ENCODE results near the gene SLC46A1. TPM values are rescaled to one million over a fixed set of nuclear protein-coding genes. Genes with fewer than 3 reads are reported as not detected.
"Not testable (repeated sequence)": the region's sequence is repeated elsewhere in the genome, so short reads cannot be mapped to it uniquely, and the experiment has no call there.

The SLC46A1 gene
- 1 to 10 TPM; 1.8 to 3.6 TPM for total RNA-seq

- DNase-seq (ENCODE audit: low spot score in 2 of 2) (peak; percentile 59 to 68), ATAC-seq (peak; percentile 81 to 88)
- Mint-ChIP-seq H3K27ac (peak within 1 kb of the TSS; percentile 66 to 68), H3K9me3 (no peaks in the 10 kb centered on the region), H3K36me3 (no peaks in the 10 kb centered on the region)
These were observed at the start of gene SLC46A1 for GRCh38 chr17:28405632-28406472. Gene SLC46A1 (minus strand): TSS chr17:28406212. CDS start chr17:28406114, 98 bp downstream.

- DNase-seq (ENCODE audit: low spot score in 2 of 2) (no peak), ATAC-seq (no peak)
- Mint-ChIP-seq H3K27ac (no peak overlapping the region), H3K9me3 (no peaks in the 10 kb centered on the region), H3K36me3 (no peaks in the 10 kb centered on the region)
These were observed 43.8 kb upstream of the SLC46A1 start for GRCh38 chr17:28449859-28450258.

- Mint-ChIP-seq H3K36me3 (no peaks in the 10 kb centered on the region), H3K9me3 (no peaks in the 10 kb centered on the region), H3K27ac (no peak overlapping the region)
- DNase-seq (ENCODE audit: low spot score in 2 of 2) (no peak), ATAC-seq (no peak)
These were observed 41.4 kb upstream of the SLC46A1 start for GRCh38 chr17:28447396-28447760.

GRCh38 chr17:28446716-28447395 lies 40.8 kb upstream of the SLC46A1 start:
- H3K9me3 Mint-ChIP-seq, result no peaks in the 10 kb centered on the region
- H3K36me3 Mint-ChIP-seq, result no peaks in the 10 kb centered on the region
- no peak for DNase-seq (ENCODE audit: low spot score in 2 of 2)
- H3K27ac Mint-ChIP-seq, result no peak overlapping the region
- ATAC-seq, result no peak

GRCh38 chr17:28443901-28444638 lies 38.1 kb upstream of the SLC46A1 start:
- no peaks in the 10 kb centered on the region for H3K36me3 Mint-ChIP-seq
- H3K27ac Mint-ChIP-seq, result no peak overlapping the region
- DNase-seq (ENCODE audit: low spot score in 2 of 2), result no peak
- H3K9me3 Mint-ChIP-seq, result no peaks in the 10 kb centered on the region
- ATAC-seq, result no peak

GRCh38 chr17:28434326-28434725 lies 28.3 kb upstream of the SLC46A1 start:
- not testable (repeated sequence) for ATAC-seq; H3K36me3 Mint-ChIP-seq; H3K9me3 Mint-ChIP-seq; DNase-seq (ENCODE audit: low spot score in 2 of 2); H3K27ac Mint-ChIP-seq

- DNase-seq (ENCODE audit: low spot score in 2 of 2), result no peak
- no peaks in the 10 kb centered on the region for H3K36me3 Mint-ChIP-seq
- H3K27ac Mint-ChIP-seq, result no peak overlapping the region
- H3K9me3 Mint-ChIP-seq, result no peaks in the 10 kb centered on the region
- no peak for ATAC-seq
These were observed 27.7 kb upstream of the SLC46A1 start for GRCh38 chr17:28433721-28434120.

GRCh38 chr17:28427982-28428381 lies 22.0 kb upstream of the SLC46A1 start:
- not testable (repeated sequence) for H3K9me3 Mint-ChIP-seq; H3K27ac Mint-ChIP-seq; H3K36me3 Mint-ChIP-seq; DNase-seq (ENCODE audit: low spot score in 2 of 2); ATAC-seq

GRCh38 chr17:28427371-28427770 lies 21.4 kb upstream of the SLC46A1 start:
- DNase-seq (ENCODE audit: low spot score in 2 of 2) (no peak), ATAC-seq (no peak)
- Mint-ChIP-seq H3K36me3 (no peaks in the 10 kb centered on the region), H3K9me3 (no peaks in the 10 kb centered on the region), H3K27ac (no peak overlapping the region)

GRCh38 chr17:28426081-28426519 lies 20.1 kb upstream of the SLC46A1 start:
- ATAC-seq, result no peak

GRCh38 chr17:28425206-28425605 lies 19.2 kb upstream of the SLC46A1 start:
- Mint-ChIP-seq H3K36me3 (no peaks in the 10 kb centered on the region), H3K27ac (no peak overlapping the region), H3K9me3 (no peaks in the 10 kb centered on the region)
- DNase-seq (ENCODE audit: low spot score in 2 of 2) (no peak), ATAC-seq (no peak)

More at GRCh38 chr17:28426081-28426519, 20.1 kb upstream of the SLC46A1 start:
- Mint-ChIP-seq H3K27ac (no peak overlapping the region), H3K9me3 (no peaks in the 10 kb centered on the region), H3K36me3 (no peaks in the 10 kb centered on the region)
- DNase-seq (ENCODE audit: low spot score in 2 of 2), result no peak

GRCh38 chr17:28421787-28422305 lies 15.8 kb upstream of the SLC46A1 start:
- DNase-seq (ENCODE audit: low spot score in 2 of 2) (no peak), ATAC-seq (no peak)
- Mint-ChIP-seq H3K27ac (no peak overlapping the region), H3K36me3 (no peaks in the 10 kb centered on the region), H3K9me3 (no peaks in the 10 kb centered on the region)

- Mint-ChIP-seq H3K27ac (peak overlapping the region in 1 of 2 donors; percentile 21), H3K9me3 (no peaks in the 10 kb centered on the region), H3K36me3 (no peaks in the 10 kb centered on the region)
- DNase-seq (ENCODE audit: low spot score in 2 of 2) (peak in 1 of 2 donors; percentile 57), ATAC-seq (peak; percentile 96 to 98)
These were observed 10.8 kb upstream of the SLC46A1 start for GRCh38 chr17:28416703-28417311.

- Mint-ChIP-seq H3K36me3 (no peaks in the 10 kb centered on the region), H3K9me3 (no peaks in the 10 kb centered on the region), H3K27ac (peak overlapping the region in 1 of 2 donors; percentile 70)
- ATAC-seq, result no peak
- DNase-seq (ENCODE audit: low spot score in 2 of 2), result no peak
These were observed 9.9 kb upstream of the SLC46A1 start for GRCh38 chr17:28415886-28416285.

- ATAC-seq (no peak), DNase-seq (ENCODE audit: low spot score in 2 of 2) (no peak)
- H3K27ac Mint-ChIP-seq, result no peak overlapping the region
- H3K36me3 Mint-ChIP-seq, result no peaks in the 10 kb centered on the region
- no peaks in the 10 kb centered on the region for H3K9me3 Mint-ChIP-seq
These were observed 7.8 kb upstream of the SLC46A1 start for GRCh38 chr17:28413804-28414203.

- DNase-seq (ENCODE audit: low spot score in 2 of 2), result no peak
- Mint-ChIP-seq H3K27ac (no peak overlapping the region), H3K36me3 (no peaks in the 10 kb centered on the region), H3K9me3 (no peaks in the 10 kb centered on the region)
- no peak for ATAC-seq
These were observed 6.1 kb upstream of the SLC46A1 start for GRCh38 chr17:28412099-28412498.

GRCh38 chr17:28407974-28408306 lies 1.9 kb upstream of the SLC46A1 start:
- H3K36me3 Mint-ChIP-seq, result no peaks in the 10 kb centered on the region
- H3K9me3 Mint-ChIP-seq, result no peaks in the 10 kb centered on the region
- H3K27ac Mint-ChIP-seq, result no peak overlapping the region
- DNase-seq (ENCODE audit: low spot score in 2 of 2), result no peak
- ATAC-seq, result no peak
